Measurements from ENCODE around the gene PIPOX.

PIPOX gene

DNA sequence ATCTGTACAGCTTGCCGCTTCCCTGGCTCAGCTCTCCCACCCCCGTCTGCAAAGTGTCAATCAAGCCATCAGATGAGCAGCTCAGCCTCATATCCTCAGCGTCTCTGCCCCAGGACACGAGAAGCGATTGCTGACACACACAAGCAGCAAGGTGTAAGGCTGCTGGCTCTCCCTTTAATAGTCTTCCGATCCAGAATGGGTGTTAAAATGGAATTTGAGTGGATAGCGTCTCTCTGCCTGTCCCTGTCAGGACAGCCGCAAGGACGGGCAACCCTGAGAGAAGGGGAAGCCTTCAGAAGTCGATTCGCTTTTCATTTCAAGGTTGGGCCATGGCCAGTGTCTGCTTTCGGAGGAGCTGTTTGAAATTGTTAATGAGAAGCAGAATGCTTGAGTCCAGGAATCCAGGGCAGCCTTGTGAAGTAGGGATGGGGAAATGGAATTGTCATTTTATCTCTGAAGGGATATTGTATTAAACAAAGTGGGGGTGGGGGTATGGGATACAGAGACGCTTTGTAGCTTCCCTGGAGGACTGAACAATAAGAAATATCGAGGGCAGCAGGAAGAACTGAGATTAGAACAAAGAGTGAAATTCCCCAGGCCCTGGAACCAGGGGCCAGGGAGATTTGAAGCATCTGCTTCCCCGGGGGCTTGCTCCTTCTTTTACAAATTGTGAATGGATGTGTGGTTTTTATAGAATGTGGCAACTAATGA, 4.7 kb upstream of the PIPOX start:
- H3K4me3 ChIP-seq (ENCODE audit: low read depth, low read length), result no peak overlapping the region
- no peak for DNase-seq (ENCODE audit: low read depth)
- TF ChIP-seq, protein P1, sequence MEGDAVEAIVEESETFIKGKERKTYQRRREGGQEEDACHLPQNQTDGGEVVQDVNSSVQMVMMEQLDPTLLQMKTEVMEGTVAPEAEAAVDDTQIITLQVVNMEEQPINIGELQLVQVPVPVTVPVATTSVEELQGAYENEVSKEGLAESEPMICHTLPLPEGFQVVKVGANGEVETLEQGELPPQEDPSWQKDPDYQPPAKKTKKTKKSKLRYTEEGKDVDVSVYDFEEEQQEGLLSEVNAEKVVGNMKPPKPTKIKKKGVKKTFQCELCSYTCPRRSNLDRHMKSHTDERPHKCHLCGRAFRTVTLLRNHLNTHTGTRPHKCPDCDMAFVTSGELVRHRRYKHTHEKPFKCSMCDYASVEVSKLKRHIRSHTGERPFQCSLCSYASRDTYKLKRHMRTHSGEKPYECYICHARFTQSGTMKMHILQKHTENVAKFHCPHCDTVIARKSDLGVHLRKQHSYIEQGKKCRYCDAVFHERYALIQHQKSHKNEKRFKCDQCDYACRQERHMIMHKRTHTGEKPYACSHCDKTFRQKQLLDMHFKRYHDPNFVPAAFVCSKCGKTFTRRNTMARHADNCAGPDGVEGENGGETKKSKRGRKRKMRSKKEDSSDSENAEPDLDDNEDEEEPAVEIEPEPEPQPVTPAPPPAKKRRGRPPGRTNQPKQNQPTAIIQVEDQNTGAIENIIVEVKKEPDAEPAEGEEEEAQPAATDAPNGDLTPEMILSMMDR (conservative IDR thresholded peaks at IDR 0.05; ENCODE audit: low read depth, low read length), result no peak

DNA sequence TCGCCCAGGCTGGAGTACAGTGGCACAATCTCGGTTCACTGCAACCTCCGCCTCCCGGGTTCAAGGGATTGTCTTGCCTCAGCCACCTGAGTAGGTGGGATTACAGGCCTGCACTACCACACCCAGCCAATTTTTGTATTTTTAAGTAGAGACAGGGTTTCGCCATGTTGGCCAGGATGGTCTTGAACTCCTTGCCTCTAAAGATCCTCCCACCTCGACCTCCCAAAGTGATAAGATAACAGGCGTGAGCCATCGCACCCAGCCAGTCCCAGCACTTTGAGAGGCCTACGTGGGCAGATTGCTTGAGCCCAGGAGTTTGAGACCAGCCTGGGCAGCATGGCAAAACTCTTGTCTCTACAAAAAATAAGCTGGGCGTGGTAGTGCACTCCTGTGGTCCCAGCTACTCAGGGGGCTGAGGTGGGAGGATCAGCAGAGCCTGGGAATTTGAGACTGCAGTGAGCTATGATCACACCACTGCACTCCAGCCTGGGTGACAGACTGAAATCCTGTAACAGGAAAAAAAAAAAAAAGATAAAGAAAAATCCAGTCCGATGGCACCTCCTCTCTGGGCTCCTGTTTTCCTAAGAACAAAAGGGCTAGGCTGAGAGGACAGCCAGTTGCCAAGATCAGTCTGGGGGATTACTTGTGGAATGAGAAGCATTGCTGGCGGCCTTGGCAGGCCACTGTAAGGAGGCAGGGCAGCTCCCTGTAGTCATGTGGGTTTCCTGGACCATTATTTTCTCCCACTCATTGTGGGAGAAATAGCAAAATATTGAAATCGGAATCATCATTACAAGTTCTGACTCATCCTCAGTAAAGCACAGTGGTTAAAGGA, 3.0 kb upstream of the PIPOX start:
- TF ChIP-seq, protein P1 (conservative IDR thresholded peaks at IDR 0.05; ENCODE audit: low read depth, low read length), result no peak
- DNase-seq (ENCODE audit: low read depth), result peak; percentile 84
- no peak overlapping the region for H3K4me3 ChIP-seq (ENCODE audit: low read depth, low read length)

DNA sequence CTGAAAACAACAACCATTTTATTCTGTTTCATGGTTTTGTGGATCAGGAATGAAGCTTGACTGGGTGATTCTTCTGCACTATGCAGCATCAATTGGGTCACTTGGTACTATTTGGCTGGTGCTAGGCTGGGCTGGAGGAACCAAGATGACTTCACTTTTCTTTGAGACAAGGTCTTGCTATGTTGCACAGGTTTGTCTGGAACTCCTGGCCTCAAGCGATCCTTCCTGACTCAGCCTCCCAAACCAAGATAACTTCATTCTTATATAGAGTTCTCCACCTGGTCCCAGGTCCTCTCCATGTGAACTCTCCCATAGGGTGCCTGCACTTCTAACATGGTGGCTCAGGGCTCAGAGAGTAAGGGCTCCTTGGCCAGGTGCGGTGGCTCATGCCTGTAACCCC, 1.9 kb upstream of the PIPOX start:
- no peak for DNase-seq (ENCODE audit: low read depth)
- TF ChIP-seq, protein P1 (conservative IDR thresholded peaks at IDR 0.05; ENCODE audit: low read depth, low read length), result no peak
- H3K4me3 ChIP-seq (ENCODE audit: low read depth, low read length), result no peak overlapping the region

DNA sequence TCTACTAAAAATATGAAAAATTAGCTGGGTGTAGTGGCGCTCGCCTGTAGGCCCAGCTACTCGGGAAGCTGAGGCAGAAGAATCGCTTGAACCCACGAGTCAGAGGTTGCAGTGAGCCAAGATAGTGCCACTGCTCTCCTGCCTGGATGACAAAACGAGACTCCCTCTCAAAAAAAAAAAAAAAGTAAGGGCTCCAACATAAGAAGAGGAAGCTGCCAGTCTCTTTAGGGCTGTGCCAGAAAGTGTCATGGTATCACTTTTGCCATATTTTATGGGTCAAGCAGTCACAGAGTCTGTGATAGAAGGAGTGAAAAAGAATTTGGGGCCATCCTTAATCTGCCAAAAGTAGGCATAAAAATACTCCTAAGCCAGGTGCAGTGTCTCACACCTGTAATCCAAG, 1.4 kb upstream of the PIPOX start:
- no peak overlapping the region for H3K4me3 ChIP-seq (ENCODE audit: low read depth, low read length)
- TF ChIP-seq, protein P1 (conservative IDR thresholded peaks at IDR 0.05; ENCODE audit: low read depth, low read length), result no peak
- no peak for DNase-seq (ENCODE audit: low read depth)

DNA sequence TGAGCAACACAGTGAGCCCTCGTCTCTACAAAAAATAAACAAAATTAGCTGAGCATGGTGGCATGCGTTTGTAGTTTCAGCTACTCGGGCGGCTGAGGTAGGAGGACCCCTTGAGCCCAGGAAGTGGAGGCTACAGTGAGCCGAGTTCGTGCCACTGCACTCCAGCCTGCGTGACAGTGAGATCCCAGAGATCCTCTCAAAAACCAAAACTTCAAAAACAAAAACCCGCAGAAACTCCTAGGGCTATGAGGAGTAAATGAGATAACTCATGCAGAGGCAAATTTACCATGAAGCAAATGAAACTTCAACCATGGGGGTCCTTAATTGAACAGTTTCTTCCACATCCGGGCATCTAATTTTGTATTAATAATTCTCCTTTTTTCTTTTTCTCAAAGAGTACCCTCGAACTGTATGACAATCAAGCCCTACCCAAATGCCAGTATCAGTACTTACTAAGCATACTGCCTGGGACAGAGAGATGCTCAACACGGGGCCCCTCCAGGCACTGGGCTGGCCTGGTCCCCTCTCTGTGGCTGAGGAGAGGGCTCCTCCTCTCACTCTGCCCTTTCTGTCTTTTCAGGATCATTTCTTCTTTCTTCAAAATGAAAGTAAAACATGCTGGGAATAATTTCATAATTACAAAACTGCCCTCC, 789 bp upstream of the PIPOX start:
- TF ChIP-seq, protein P1 (conservative IDR thresholded peaks at IDR 0.05; ENCODE audit: low read depth, low read length), result no peak
- DNase-seq (ENCODE audit: low read depth), result no peak
- peak overlapping the region; percentile 33 for H3K4me3 ChIP-seq (ENCODE audit: low read depth, low read length)

DNA sequence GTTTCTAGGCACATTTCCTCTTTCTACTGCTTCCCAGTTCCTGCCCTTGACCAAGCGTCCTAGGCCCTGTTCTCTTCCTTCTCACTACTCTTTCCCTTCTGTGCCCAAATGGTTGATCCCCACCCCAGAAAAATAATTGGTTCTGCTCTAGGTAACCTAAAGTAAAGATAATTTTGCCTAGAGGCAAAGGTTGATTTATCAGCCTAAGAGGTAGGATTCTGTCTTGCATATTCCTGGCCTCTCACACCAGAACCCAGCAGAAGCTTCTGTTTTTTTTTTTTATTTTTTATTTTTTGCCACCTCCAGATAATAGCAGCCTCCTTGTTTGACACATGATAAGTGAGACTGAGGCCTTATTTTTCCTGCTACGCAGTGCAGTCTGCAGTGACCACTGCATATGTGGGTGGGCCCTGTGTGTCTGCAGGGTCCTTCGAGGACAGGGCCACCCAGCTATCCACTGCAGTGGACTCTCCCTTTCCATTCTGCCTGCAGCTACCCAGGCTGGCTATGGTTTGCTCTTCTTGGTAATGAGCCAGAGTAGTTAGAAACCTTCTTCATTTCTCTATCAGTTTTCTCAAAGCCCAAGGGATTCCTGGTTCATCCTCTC, 701 bp downstream of the PIPOX start:
- DNase-seq (ENCODE audit: low read depth), result no peak
- H3K4me3 ChIP-seq (ENCODE audit: low read depth, low read length), result no peak overlapping the region
- TF ChIP-seq, protein P1 (conservative IDR thresholded peaks at IDR 0.05; ENCODE audit: low read depth, low read length), result no peak
